ENCODE measurements around the gene COG8. TPM values are rescaled to one million over a fixed set of nuclear protein-coding genes. Genes with fewer than 3 reads are reported as not detected.

COG8 gene
- total and polyA plus RNA-seq, 9 of the 15 experiments (the other 6 are each of a cell fraction or from before 2014, with no cell fraction given), result 3.7 to 42.6 (median 30.1) TPM

GRCh38 chr16:69313469-69313868 lies 25.9 kb downstream of the COG8 start (continued):
- peak; percentile 91 for TF ChIP-seq ZBTB40 (IDR thresholded peaks at IDR 0.05)
- peak; percentile 80 for TF ChIP-seq ZBTB40 (CRISPR knock-in tag; IDR thresholded peaks at IDR 0.05)

All from K562 (cell line).